ENCODE data around the gene METTL21A.

METTL21A gene

GRCh38 chr2:207635468-207636200, 10.4 kb upstream of the METTL21A start:
- peak; percentile 90 for ATAC-seq (ENCODE audit: low read depth)
- H3K4me1 ChIP-seq (ENCODE audit: insufficient read depth, poor library complexity, severe bottlenecking), result peaks cover 27% of the 10 kb centered on the region
- no peak overlapping the region for H3K4me3 ChIP-seq (ENCODE audit: severe bottlenecking)
- H3K27me3 ChIP-seq (ENCODE audit: insufficient read depth, poor library complexity, severe bottlenecking), result no peaks in the 10 kb centered on the region
- H3K36me3 ChIP-seq (ENCODE audit: low read depth), result no peaks in the 10 kb centered on the region
- DNase-seq (ENCODE audit: low spot score), result peak; percentile 76
- no peak overlapping the region for H3K27ac ChIP-seq (ENCODE audit: poor library complexity, severe bottlenecking)
- TF ChIP-seq CTCF (IDR thresholded peaks at IDR 0.05; ENCODE audit: poor library complexity, severe bottlenecking), result no peak
- H3K9me3 ChIP-seq (ENCODE audit: severe bottlenecking), result peaks cover 3% of the 10 kb centered on the region

- Histone ChIP-seq H3K36me3 (ENCODE audit: low read depth) (no peaks in the 10 kb centered on the region), H3K4me1 (ENCODE audit: insufficient read depth, poor library complexity, severe bottlenecking) (peaks cover 27% of the 10 kb centered on the region), H3K9me3 (ENCODE audit: severe bottlenecking) (no peaks in the 10 kb centered on the region), H3K4me3 (ENCODE audit: severe bottlenecking) (no peak overlapping the region), H3K27me3 (ENCODE audit: insufficient read depth, poor library complexity, severe bottlenecking) (no peaks in the 10 kb centered on the region), H3K27ac (ENCODE audit: poor library complexity, severe bottlenecking) (peak overlapping the region; percentile 69)
- TF ChIP-seq CTCF (IDR thresholded peaks at IDR 0.05; ENCODE audit: poor library complexity, severe bottlenecking), result no peak
- no peak for ATAC-seq (ENCODE audit: low read depth)
- DNase-seq (ENCODE audit: low spot score), result no peak
Observed at GRCh38 chr2:207633686-207634085, 8.5 kb upstream of the METTL21A start.

- H3K9me3 ChIP-seq (ENCODE audit: severe bottlenecking), result no peaks in the 10 kb centered on the region
- H3K4me1 ChIP-seq (ENCODE audit: insufficient read depth, poor library complexity, severe bottlenecking), result peaks cover 27% of the 10 kb centered on the region
- no peaks in the 10 kb centered on the region for H3K27me3 ChIP-seq (ENCODE audit: insufficient read depth, poor library complexity, severe bottlenecking)
- no peaks in the 10 kb centered on the region for H3K36me3 ChIP-seq (ENCODE audit: low read depth)
- DNase-seq (ENCODE audit: low spot score) (no peak), ATAC-seq (ENCODE audit: low read depth) (peak; percentile 81)
- no peak for TF ChIP-seq CTCF (IDR thresholded peaks at IDR 0.05; ENCODE audit: poor library complexity, severe bottlenecking)
- peak overlapping the region; percentile 69 for H3K27ac ChIP-seq (ENCODE audit: poor library complexity, severe bottlenecking)
- no peak overlapping the region for H3K4me3 ChIP-seq (ENCODE audit: severe bottlenecking)
Observed at GRCh38 chr2:207632575-207633493, 7.6 kb upstream of the METTL21A start.

- DNase-seq (ENCODE audit: low spot score), result no peak
- H3K27me3 ChIP-seq (ENCODE audit: insufficient read depth, poor library complexity, severe bottlenecking), result no peaks in the 10 kb centered on the region
- no peak overlapping the region for H3K27ac ChIP-seq (ENCODE audit: poor library complexity, severe bottlenecking)
Observed at GRCh38 chr2:207630491-207630890, 5.3 kb upstream of the METTL21A start.

More at GRCh38 chr2:207630491-207630890, 5.3 kb upstream of the METTL21A start:
- H3K36me3 ChIP-seq (ENCODE audit: low read depth), result no peaks in the 10 kb centered on the region
- no peak for ATAC-seq (ENCODE audit: low read depth)
- H3K4me1 ChIP-seq (ENCODE audit: insufficient read depth, poor library complexity, severe bottlenecking), result peaks cover 27% of the 10 kb centered on the region
- no peak overlapping the region for H3K4me3 ChIP-seq (ENCODE audit: severe bottlenecking)
- no peaks in the 10 kb centered on the region for H3K9me3 ChIP-seq (ENCODE audit: severe bottlenecking)
- TF ChIP-seq CTCF (IDR thresholded peaks at IDR 0.05; ENCODE audit: poor library complexity, severe bottlenecking), result no peak

All from RWPE2 (cell line).